Right cardiac atrium (tissue), 5 donors: ENCODE measurements around the gene GP5. TPM values are rescaled to one million over a fixed set of nuclear protein-coding genes. Genes with fewer than 3 reads are reported as not detected.

Experiments
- ATAC-seq, 2 donors: fragments of 200-7000 bp; cut with Tn5 transposase; one replicate each; pipeline versions ENCODE4 v1.8.0 to v1.9.1; 2020; ENCODE audit warnings: moderate library complexity in 2 of 2, mild to moderate bottlenecking in 1 of 2
- DNase-seq, 3 donors: peaks; one replicate each; pipeline ENCODE4 v3.0.0-alpha.2; 2020
- H3K27ac ChIP-seq: one replicate; pipeline ENCODE4 v1.5.1; 2013; ENCODE audit warnings: mild to moderate bottlenecking, low read length, control low read depth, moderate library complexity
- H3K27me3 ChIP-seq: one replicate; pipeline ENCODE4 v1.6.1; 2013; ENCODE audit not compliant: control insufficient read depth, insufficient read depth
- H3K4me1 ChIP-seq: one replicate; pipeline ENCODE4 v1.6.1; 2013; ENCODE audit warnings: low read length; ENCODE audit not compliant: control insufficient read depth, insufficient read depth
- H3K4me3 ChIP-seq: one replicate; pipeline ENCODE4 v1.5.1; 2013; ENCODE audit warnings: low read length, control low read depth
- H3K9me3 ChIP-seq: one replicate; pipeline ENCODE4 v1.6.1; 2013; ENCODE audit warnings: low read length; ENCODE audit not compliant: control insufficient read depth
- WGBS: extraction: QIAGEN DNeasy Blood & Tissue Kit; methylation state at CpG from one replicate; pipeline ENCODE4 v1.1.7; 2013; 5-methylcytosine and 5-hydroxymethylcytosine counted together
- intact Hi-C, 4 donors: fragments of 100-400 bp; cut with DNase I; formaldehyde crosslinking; loops; one replicate each; pipeline versions ENCODE4 v1.11.0 to v1.14.0; 2022 to 2023
- polyA plus RNA-seq: library from polyadenylated mRNA; stranded (reverse); fragments of 200-250 nt; gene quantifications from one replicate; pipeline ENCODE4 v1.2.3, GENCODE V29; 2013
- total RNA-seq, 4 donors: library from RNA; stranded (reverse); fragmentation: NEBNext Ultra II Directional; extraction: Animal tissue kit (Norgen Biotek cat#: 25700); gene quantifications; one replicate each; pipeline ENCODE4 v1.2.1, GENCODE V29; 2021
- donor health status: healthy with polysubstance abuse.
- donor health status: DM: no; HTN: yes; CAD: no.
- donor health status: DM: no; HTN: no; CAD: no.
- donor health status: DM: no; HTN: yes; CAD: no; lungs with severe emphysema.
- donor health status: DM: yes; HTN: yes; CAD: no.

Gene GP5
- total and polyA plus RNA-seq, 5 donors: 0.07 TPM; not detected in 4

DNA sequence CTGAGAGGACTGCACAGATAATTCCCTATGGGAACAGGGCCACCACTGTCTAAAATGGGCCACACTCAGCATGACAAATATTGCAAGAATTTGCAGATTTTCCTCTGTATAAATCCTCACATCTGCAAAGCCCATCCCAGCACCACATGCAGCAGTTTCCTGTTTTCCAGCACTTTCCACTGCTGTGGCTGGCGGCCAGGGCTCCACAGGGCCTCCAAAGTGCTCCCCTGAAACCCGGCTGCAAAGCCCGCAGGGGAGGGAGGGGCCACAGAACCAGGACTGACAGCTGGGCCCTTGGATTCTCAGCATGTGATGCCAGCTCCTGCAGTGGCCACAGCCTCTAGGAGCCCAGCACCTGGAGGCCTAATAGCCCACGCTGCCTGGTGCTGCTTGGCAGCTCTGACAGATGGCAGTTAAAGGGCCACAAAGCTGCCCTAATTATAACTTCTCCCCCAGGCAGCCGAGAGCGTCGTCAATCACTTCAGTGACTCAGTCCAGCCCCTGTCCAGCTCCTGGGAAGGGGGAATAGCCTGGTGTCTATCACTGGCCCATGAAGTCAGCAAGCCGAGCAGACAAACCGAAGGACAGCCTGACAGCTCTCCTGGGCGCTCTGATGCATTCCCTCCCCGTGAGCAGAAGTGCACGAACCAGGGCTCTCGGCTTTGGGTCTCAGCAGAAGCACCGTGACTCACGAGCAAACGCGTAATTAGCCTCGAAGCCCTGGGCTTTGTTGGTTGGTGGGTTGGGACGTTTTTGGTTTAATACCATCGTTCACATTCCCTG is 34.2 kb downstream of the GP5 start:
- Histone ChIP-seq H3K27ac (no peak overlapping the region), H3K9me3 (no peaks in the 10 kb centered on the region), H3K27me3 (no peaks in the 10 kb centered on the region), H3K4me3 (no peak overlapping the region), H3K4me1 (peaks cover 10% of the 10 kb centered on the region)
- intact Hi-C loops: no loop called here
- 35% methylated on average over 20 of the region's 20 CpGs for whole genome bisulfite sequencing
- ATAC-seq: peak; percentile 36 to 43
- peak in 1 of 3 donors; percentile 71 for DNase-seq

DNA sequence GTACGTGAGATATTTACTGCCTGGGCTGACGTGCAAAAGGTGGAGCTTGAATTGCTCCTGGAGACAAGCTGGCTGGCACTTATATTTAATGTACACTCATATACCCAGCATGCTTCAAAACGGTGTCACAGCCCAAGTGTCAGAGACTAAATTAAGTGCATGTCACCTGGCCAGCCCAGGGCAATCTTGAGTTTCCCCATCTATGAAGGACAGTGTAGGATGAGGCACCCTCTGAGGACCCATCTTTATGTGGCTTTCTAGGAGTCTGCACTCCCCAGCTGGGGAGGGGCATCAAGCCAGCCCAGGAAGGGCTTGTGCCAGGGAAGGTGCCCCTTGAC is 34.8 kb downstream of the GP5 start:
- Histone ChIP-seq H3K4me3 (no peak overlapping the region), H3K27me3 (no peaks in the 10 kb centered on the region), H3K27ac (no peak overlapping the region), H3K9me3 (no peaks in the 10 kb centered on the region), H3K4me1 (peaks cover 10% of the 10 kb centered on the region)
- 55% methylated on average over 3 of the region's 3 CpGs for WGBS
- intact Hi-C loops: no loop called here
- DNase-seq (no peak), ATAC-seq (no peak)

DNA sequence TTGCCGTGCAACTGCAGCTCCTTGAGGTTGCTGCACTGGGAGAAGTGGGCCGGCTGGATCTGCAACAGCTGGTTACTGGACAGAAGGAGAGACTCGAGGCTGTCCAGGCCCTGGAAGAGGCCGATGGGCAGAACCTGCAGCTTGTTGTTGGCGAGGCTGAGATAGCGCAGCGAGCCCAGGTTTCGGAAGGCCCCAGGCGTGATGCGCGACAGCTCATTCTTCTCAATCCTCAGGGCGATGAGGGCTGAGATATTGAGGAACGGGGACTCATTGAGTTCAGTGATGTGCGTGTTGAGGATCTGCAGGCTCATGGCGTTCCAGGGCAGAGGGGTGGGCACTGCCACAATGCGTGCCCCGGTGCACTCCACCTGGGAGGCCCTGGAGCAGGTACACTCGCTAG is 38.5 kb downstream of the GP5 start:
- Histone ChIP-seq H3K9me3 (no peaks in the 10 kb centered on the region), H3K4me3 (no peak overlapping the region), H3K4me1 (peaks cover 10% of the 10 kb centered on the region), H3K27me3 (no peaks in the 10 kb centered on the region), H3K27ac (no peak overlapping the region)
- 90% methylated on average over 18 of the region's 18 CpGs for WGBS
- intact Hi-C loops: no loop called here
- ATAC-seq (no peak), DNase-seq (no peak)

DNA sequence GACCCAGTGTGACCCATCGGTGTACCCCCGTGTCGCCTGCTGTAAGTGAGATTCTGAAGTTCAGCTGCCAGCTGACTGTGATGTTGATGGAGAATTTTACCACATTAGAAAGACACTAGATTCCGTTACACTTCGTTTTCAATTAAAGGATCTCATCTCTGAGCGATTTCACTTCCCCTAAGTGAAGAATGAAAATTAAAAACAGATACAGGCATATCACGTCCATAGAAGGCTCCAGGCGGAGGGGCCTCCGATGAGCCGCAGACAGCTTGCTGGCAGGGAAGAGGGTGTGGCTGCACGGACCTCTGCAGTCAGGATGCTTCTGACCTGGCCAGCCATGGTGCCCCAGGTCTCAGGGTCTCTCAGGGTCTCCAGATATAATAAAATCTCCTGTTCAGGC is 41.4 kb downstream of the GP5 start:
- intact Hi-C loops: no loop called here
- ATAC-seq (no peak), DNase-seq (no peak)
- Histone ChIP-seq H3K27me3 (no peaks in the 10 kb centered on the region), H3K4me1 (no peaks in the 10 kb centered on the region), H3K27ac (no peak overlapping the region), H3K9me3 (no peaks in the 10 kb centered on the region), H3K4me3 (no peak overlapping the region)
- WGBS: 83% methylated on average over 11 of the region's 11 CpGs

DNA sequence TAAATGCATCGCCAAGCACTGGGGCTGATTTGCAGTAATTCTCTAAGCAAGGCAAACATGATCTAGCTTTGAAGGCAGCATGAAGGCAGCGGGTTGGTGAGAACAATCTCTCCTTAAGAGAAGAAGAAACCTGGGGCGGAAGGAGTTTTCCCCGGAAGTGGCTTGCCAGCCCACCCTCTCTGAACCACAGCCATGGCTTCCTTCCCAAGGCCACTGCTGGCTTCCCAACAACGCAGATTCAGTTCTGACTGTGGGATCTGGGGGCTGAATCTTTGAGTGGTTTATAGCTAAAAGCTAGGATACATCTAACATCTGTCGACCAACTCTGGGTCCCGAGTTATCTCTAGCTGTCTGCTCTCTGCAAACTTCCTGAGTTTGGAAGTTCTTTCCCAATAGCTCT is 43.7 kb downstream of the GP5 start:
- no peak for ATAC-seq
- H3K27ac ChIP-seq: no peak overlapping the region

DNA sequence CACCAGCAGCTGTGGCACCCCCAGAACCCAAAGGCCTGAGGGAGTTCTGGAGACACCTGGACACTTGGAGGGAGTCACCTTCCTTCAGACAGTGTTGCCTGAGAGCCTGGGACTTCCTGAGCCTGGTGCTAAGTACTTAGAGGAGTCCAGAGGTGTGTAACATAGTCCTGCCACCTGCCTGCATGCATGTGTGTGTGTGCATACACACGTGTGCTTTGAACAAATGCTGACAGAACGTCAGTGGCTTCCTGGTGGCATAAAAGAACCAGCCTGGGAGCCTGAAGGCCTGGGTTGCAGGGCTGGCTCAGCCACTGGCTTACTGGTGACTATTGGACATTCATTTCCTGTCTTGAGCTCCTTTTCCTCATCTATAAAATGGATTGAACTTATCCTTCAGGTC is 44.8 kb downstream of the GP5 start:
- Histone ChIP-seq H3K9me3 (no peaks in the 10 kb centered on the region), H3K27ac (no peak overlapping the region), H3K27me3 (no peaks in the 10 kb centered on the region), H3K4me3 (no peak overlapping the region), H3K4me1 (no peaks in the 10 kb centered on the region)
- no peak for ATAC-seq
- DNase-seq: no peak
- intact Hi-C loops: no loop called here
- WGBS: 79% methylated on average over 2 of the region's 2 CpGs

More for the DNA sequence above, 43.7 kb downstream of the GP5 start:
- 58% methylated on average over 7 of the region's 7 CpGs for WGBS
- Histone ChIP-seq H3K9me3 (no peaks in the 10 kb centered on the region), H3K4me1 (no peaks in the 10 kb centered on the region), H3K4me3 (no peak overlapping the region), H3K27me3 (no peaks in the 10 kb centered on the region)
- intact Hi-C loops: no loop called here
- peak in 1 of 3 donors; percentile 55 for DNase-seq

DNA sequence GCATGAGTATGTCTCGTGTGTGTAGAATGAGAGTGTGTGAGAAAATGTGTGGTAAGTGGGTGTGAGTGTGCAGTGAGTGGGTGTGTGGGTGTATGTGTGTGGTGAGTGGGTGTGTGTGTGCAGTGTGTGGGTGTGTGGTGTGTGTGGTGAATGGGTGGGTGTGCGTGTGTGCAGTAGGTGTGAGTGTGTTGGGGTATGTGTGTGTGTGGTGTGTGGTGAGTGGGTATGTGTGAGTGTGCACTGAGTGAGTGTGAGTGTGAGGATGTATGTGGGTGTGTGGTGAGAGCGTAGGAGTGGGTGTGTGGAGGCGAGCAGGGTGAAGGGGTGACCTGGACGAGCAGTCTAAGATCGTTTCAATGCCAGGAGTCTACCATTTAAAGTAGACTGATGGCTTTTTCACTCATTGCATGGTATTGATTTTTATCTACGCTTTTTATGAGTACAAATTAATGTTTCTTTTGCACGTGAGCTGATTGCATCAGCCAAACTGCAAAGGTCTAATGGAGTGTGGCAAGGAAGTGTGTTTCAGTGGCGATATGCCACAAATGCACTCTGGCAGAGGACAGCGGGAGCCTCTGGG is 46.3 kb downstream of the GP5 start:
- intact Hi-C loops: no loop called here
- Histone ChIP-seq H3K9me3 (no peaks in the 10 kb centered on the region), H3K27me3 (no peaks in the 10 kb centered on the region), H3K4me3 (no peak overlapping the region), H3K4me1 (no peaks in the 10 kb centered on the region), H3K27ac (no peak overlapping the region)
- WGBS: 88% methylated on average over 10 of the region's 10 CpGs
- DNase-seq (no peak), ATAC-seq (peak in 1 of 2 donors; percentile 16)

DNA sequence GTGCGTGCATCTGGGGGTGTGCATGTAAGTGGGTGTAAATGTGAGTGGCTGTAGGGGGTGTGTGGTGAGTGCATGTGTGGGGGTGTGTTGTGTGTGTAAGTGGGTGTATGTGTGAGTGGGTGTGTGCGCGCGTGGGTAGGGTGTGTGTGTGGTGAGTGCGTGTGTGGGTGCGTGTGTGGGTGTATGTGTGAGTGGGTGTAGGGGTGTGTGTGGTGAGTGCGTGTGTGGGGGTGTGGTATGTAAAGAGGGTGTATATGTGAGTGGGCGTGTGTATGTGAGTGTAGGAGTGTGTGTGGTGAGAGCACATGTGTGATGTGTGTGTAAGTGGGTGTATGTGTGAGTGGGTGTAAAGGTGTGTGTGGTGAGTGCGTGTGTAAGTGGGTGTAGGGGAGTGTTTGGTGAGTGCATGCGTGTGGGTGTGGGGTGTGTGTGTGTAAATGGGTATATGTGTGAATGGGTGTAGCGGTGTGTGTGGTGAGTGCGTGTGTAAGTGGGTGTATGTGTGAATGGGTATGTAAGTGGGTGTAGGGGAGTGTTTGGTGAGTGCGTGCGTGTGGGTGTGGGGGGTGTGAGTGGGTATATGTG is 47.0 kb downstream of the GP5 start:
- intact Hi-C loops: no loop called here
- WGBS: 92% methylated on average over 14 of the region's 14 CpGs
- Histone ChIP-seq H3K9me3 (no peaks in the 10 kb centered on the region), H3K4me1 (no peaks in the 10 kb centered on the region), H3K4me3 (no peak overlapping the region), H3K27me3 (no peaks in the 10 kb centered on the region), H3K27ac (no peak overlapping the region)
- peak; percentile 14 to 34 for ATAC-seq
- DNase-seq: no peak

DNA sequence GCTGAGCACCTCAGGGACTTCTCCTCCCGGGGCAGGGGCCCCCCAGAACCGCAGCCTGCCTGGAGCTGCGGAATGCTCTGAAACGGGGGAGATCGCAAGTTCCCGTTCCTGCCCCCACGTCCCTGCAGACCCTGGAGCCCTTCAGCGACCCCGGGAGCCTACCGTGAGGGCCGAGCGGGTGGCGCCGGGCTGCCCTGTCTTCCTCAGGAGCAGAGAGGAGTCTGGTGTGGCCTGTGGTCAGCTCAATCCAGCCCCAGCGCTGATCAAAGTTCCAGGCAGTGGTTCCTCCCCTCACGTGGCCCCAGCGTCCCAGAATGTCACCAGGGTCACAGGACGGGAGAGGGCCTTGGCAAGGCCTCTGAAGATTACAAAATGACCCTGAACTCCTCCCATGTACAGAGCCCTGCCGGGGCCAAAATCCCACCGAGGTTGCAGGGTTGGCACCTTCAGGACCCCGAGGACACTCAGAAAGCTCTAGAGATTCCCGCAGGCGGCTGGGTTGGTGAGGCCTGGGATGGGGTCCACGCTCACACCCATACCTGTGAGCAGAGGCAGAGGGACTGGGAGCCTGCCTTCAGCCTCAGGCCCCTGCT is 47.9 kb downstream of the GP5 start, which contains the start of gene CPN2:
TSS of gene CPN2 (minus strand) at position 249 of the 593 bp plus-strand sequence. CDS start 8,626 bp downstream, outside the sequence.
- no peaks in the 10 kb centered on the region for H3K27me3 ChIP-seq
- H3K9me3 ChIP-seq: no peaks in the 10 kb centered on the region
- H3K27ac ChIP-seq: no peak within 1 kb of the TSS
- no peaks in the 10 kb centered on the region for H3K4me1 ChIP-seq
- no peak within 1 kb of the TSS for H3K4me3 ChIP-seq
- intact Hi-C loops: no loop called here
- WGBS: 88% methylated on average over 24 of the region's 24 CpGs
- DNase-seq (no peak), ATAC-seq (peak in 1 of 2 donors; percentile 21)

DNA sequence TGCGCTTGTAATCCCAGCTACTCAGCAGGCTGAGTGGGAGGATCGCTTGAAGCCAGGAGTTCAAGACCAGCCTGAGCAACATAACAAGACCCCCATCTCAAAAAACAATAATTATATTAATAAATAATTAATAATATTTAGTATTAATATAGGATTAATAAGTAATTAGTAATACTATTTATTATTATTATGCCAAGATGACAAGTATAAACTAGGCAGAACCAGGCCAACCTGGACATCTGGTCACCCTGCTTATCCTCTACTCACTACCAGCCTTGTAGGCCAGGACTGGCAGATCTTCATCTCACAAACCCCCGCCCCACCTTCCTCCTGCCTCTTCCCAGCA is 48.4 kb downstream of the GP5 start:
- Histone ChIP-seq H3K27ac (no peak overlapping the region), H3K4me3 (no peak overlapping the region), H3K4me1 (no peaks in the 10 kb centered on the region), H3K9me3 (no peaks in the 10 kb centered on the region), H3K27me3 (no peaks in the 10 kb centered on the region)
- intact Hi-C loops: no loop called here
- 62% methylated on average over 3 of the region's 3 CpGs for WGBS
- DNase-seq: no peak
- no peak for ATAC-seq

DNA sequence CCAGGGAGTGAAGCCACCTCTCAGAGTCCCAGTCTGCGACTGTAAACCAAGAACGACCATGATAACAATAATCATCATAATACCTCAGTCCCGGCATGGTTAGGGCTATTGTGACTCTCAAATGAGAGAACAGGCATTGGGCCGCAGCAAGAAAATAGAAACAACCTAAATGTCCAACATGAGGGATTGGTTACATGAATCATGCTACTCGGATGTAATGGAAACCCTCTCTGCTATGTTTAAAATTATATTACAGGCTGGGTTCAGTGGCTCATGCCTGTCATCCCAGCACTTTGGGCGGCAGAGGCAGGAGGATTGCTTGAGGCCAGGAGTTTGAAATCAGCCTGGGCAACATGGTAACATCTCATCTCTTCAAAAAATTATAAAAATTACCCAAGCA is 50.7 kb downstream of the GP5 start:
- no peak for DNase-seq
- Histone ChIP-seq H3K9me3 (no peaks in the 10 kb centered on the region), H3K4me3 (no peak overlapping the region), H3K27ac (no peak overlapping the region), H3K27me3 (no peaks in the 10 kb centered on the region), H3K4me1 (no peaks in the 10 kb centered on the region)
- intact Hi-C loops: no loop called here
- WGBS: 83% methylated on average over 6 of the region's 6 CpGs
- no peak for ATAC-seq
